GM12873 (cell line): Measurements from ENCODE around the gene RAP1GAP.

Experiments used
- TF ChIP-seq, protein P1 (sequence below): IDR thresholded peaks from 2 replicates; pipeline ENCODE4 v1.5.1; 2012; ENCODE audit warnings: low read depth, mild to moderate bottlenecking, moderate library complexity, low read length, control low read depth; ENCODE audit not compliant: insufficient read depth; ENCODE audit errors: missing control alignments

The RAP1GAP gene

DNA sequence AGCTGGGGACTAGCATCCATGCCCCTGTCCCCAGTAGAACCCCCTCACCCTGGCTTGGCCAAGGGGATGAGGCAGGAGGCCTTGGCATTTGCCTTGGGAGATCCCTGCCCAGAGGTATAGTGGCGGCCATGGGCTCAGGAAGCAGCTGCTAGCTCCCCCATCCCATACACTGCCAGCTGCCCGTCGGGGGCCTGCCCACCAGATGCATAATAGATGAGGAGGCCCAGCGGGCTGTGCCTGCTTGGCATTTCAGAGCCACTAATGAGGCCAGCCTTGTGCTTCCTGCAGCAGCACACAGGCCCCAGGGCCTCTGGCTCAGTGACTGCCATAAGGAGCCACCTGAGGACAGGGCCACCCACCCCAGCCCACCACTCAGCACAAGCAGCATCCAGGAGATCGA lies 23.6 kb downstream of the RAP1GAP start:
- TF ChIP-seq, protein P1, sequence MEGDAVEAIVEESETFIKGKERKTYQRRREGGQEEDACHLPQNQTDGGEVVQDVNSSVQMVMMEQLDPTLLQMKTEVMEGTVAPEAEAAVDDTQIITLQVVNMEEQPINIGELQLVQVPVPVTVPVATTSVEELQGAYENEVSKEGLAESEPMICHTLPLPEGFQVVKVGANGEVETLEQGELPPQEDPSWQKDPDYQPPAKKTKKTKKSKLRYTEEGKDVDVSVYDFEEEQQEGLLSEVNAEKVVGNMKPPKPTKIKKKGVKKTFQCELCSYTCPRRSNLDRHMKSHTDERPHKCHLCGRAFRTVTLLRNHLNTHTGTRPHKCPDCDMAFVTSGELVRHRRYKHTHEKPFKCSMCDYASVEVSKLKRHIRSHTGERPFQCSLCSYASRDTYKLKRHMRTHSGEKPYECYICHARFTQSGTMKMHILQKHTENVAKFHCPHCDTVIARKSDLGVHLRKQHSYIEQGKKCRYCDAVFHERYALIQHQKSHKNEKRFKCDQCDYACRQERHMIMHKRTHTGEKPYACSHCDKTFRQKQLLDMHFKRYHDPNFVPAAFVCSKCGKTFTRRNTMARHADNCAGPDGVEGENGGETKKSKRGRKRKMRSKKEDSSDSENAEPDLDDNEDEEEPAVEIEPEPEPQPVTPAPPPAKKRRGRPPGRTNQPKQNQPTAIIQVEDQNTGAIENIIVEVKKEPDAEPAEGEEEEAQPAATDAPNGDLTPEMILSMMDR, result no peak

DNA sequence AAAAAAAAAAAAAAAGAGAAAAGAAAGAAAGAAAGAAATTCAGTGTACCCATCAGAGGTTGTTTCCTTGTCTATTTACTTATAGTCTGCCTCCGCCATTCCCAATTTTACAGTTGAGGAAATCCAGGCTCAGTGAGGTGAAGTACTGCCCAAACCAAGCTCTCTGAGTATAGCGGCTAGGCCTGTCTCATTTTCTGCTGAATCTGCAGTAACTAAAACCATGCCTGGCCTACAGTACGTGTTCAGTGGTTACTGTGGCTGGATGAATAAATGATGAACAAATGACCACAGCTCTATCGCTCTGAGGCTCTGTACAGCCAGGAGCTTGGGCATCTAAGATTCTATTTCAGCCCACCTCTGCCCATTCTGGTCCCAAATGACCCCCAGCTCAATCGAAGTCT lies 24.3 kb downstream of the RAP1GAP start:
- TF ChIP-seq, protein P1, result no peak

DNA sequence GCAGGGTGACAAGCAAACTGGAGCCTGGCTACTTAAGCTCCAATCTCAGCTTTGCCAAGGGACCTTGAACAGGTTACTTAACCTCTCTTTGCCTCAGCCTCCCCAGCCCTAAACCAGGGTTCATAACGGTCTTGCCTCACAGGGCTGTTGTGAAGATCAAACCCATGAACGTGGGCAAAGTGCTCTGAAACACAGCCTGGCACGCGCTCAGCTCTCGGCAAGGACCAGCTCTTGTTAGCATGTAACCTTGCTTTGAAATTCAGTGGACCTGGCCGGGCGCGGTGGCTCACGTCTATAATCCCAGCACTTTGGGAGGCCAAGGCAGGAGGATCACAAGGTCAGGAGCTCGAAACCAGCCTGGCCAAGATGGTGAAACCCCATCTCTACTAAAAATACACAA lies 24.8 kb downstream of the RAP1GAP start:
- TF ChIP-seq, protein P1, result no peak

DNA sequence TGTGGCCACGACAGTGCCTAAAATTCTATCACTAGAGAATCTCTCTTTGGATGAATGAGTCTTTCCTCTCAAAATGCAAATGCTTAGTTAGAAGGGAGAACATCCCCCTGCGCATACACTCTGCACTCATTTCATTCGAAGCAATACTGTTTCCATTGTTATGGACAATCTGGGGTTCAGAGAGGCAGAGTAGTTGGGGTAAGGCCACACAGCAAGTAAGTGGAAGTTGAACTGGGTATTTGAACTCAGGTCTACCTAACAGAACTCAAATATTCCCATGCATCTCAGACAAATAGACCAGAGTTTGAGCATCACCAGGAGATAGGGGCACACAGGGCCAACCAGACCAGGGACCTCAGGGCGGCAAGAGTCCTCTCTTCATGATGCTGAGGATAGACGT lies 25.5 kb downstream of the RAP1GAP start:
- TF ChIP-seq, protein P1, result no peak

DNA sequence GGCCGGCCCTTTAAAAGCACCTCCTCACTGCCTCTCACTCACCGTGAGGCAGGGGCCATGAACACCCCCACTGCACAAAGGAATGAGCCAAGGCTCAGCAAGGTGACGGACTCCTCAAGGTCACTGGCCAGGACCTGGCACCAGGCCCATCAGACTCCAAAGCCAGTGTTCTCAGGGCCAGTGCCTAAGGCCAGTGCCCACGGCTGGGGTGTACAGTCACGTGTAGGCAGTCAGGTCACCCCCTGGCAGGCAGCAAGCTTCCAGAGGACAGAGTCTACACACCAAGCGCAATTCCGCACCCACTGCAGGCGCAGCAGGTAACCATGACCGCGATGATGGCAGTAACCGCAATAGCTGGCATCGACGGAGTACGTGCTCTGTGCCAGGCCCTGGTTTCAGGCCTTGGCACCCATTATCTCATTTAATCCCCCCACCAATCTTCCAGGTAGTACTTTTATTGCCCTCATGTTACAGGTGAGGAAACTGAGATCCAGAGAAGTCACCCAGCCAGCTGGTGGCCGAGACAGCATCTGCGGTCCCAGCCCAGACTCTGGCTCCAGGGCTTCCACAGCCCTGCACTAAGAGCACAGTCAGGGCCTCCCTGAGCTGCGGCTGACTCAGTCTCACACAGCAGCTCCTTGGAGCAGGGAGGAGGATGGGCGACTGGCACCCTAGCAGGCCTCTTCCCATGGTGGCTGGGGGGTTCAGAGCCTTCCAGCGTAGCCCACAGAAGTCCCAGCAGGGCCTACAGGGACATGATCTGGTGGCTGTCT lies 27.0 kb downstream of the RAP1GAP start:
- TF ChIP-seq, protein P1, result no peak

DNA sequence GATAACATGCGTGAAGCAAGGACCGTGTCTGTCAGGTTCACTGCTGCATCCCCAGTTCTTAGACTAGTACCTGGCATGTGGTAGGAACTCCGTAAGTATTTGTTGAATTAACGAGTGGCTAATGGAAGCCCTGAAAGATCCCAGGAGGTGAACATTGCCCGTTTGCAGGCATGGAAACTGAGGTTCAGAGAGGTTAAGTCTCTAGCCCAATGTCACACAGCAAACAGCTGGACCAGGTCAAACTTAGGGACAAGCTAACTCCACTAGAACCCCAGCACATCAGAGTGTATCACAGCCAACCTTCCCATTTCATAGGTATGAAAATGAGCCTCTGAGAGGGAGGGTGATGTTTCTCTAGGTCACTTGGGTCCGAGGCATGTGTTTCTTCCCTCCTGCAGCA lies 27.6 kb downstream of the RAP1GAP start:
- TF ChIP-seq, protein P1, result no peak

DNA sequence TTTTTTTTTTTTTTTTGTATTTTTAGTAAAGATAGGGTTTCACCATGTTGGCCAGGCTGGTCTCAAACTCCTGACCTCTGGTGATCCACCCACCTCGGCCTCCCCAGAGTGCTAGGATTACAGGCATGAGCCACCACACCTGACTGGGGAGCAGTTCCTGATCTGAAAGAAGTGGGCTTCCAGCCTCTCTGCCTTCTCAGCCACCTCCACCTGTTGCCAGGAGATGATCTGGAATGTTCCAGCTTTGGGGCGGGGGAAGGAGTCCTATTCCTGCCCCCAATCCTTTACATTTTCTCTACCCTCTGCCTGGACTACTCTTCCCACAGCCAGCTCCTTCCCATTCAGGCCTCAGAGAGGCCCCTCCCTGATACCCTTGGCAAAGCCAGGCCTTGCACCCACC lies 28.1 kb downstream of the RAP1GAP start:
- TF ChIP-seq, protein P1, result no peak

DNA sequence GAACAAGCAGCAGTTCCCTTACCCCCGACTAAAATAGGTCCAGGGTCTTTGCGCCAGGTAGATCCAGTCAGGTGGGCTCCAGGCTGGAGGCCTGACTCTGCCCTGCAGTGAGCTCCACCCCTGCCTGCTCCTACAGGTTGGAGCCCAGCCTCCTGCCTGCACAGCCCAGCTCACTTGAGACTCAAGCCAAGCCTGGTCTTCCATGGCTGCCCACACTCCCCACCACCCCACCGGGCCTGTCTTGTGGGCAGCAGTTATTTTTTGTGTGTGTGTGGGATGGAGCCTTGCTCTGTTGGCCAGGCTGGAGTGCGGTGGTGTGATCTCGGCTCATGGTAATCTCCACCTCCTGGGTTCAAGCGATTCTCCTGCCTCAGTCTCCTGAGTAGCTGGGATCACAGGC lies 28.5 kb downstream of the RAP1GAP start:
- TF ChIP-seq, protein P1, result no peak
